HG02884 (cell line): ENCODE measurements around the gene ADAM8.

Experiments
- ATAC-seq: cut with Tn5 transposase; IDR thresholded peaks from one replicate; pipeline ENCODE4 v1.9.1; 2021; ENCODE audit warnings: mild to moderate bottlenecking, moderate library complexity; ENCODE audit not compliant: unreplicated experiment

Gene ADAM8

DNA sequence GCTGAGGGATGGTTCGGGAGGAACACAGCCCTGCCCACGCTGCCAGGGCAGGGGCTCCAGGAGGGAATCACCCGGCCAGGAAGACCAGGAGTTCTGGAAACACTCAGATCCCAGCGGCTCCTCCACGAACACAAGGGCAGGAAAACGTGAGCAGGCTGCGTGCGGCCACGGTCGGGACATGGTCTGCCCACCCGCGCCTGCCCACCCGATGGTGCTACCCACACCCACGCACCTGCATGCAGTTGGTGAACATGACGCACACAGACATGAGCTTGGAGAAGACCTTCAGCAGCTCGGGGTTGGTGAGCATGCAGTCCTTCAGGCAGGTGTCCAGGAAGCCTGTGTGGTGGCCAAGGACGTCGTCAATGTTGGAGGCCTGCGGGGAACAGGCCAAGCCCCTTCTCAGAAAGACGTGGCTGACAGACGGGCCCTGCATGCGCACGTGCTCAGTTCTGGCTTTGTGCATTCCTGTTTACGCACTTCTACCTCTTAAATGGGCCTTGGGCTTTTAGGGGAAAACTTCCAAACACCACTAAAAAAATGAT lies 6.2 kb upstream of the ADAM8 start:
- no peak for ATAC-seq

DNA sequence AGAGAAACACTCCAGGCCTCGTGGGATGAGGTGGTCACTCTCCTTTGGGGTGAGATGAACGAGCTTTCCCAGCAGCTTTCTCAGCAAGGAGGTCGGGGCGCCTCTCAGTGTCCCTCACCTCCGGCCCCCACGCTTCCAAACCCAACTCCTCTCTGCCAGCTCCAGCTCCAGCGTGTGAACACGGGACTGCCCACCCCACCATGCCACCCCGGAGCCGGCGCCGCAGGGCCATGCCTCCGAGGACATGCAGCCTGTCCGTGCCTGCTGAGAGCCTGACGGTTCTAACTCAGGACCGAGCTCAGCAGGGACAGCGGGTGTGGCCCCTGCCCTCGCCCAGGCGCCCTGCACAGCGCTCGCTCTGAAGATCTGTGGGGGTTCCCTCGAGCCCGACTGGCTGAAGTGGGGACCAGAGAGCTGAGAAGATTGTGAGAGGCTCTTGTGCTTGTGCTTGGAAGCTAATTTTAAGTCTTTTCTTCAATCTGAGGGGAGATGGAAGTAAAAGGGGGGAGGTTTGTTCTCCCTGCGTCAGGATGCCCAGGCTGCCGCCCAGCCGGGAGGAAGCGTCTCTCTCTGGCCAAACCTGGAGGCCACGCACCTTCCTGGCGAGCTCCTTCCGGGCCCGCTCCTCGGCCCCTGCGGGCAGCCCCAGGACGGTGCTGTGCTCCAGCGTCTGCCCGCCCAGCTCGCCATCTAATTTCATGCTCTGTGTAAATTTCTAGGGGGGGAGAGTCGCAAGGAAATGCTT lies 5.1 kb upstream of the ADAM8 start:
- no peak for ATAC-seq

DNA sequence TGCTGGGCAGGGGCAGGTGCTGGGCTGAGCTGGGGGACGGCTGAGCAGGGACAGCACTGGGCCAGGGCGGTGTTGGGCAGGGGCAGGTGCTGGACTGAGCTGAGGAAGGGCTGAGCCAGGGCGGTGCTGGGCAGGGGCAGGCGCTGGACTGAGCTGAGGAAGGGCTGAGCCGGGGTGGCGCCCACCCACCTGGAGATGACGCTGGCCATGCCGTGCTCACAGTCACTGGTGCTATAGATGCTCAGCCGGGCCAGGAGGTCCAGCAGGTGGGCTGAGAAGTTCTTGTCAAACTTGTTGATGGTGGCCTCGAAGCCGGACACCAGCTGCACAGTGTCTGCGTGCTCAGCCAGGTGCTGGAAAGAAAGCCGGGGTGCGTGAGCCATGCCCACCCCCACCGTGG lies 4.4 kb upstream of the ADAM8 start:
- ATAC-seq, result no peak

DNA sequence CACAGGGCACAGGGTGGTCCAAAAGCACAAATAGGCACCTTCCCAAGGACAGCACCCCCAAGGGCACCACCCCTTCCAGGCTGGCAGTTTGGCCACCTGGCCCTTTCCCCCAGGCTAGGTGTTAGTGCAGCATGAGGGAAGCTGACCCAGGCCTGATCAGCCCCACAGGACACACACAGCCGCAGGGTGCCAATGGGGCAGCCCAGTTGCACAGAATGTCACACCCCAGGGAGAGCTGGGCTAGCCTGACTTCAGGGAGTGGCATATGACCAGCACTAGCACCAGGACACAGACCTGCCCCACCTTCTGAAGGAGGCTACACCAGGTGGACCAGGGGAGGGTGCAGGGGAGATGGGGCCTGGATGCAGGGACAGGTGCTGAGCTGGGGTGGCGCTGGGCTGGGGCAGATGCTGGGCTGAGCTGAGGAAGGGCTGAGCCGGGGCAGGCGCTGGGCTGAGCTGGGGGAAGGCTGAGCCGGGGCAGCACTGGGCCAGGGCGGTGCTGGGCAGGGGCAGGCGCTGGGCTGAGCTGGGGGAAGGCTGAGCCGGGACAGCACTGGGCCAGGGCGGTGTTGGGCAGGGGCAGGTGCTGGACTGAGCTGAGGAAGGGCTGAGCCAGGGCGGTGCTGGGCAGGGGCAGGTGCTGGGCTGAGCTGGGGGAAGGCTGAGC lies 3.9 kb upstream of the ADAM8 start:
- no peak for ATAC-seq

DNA sequence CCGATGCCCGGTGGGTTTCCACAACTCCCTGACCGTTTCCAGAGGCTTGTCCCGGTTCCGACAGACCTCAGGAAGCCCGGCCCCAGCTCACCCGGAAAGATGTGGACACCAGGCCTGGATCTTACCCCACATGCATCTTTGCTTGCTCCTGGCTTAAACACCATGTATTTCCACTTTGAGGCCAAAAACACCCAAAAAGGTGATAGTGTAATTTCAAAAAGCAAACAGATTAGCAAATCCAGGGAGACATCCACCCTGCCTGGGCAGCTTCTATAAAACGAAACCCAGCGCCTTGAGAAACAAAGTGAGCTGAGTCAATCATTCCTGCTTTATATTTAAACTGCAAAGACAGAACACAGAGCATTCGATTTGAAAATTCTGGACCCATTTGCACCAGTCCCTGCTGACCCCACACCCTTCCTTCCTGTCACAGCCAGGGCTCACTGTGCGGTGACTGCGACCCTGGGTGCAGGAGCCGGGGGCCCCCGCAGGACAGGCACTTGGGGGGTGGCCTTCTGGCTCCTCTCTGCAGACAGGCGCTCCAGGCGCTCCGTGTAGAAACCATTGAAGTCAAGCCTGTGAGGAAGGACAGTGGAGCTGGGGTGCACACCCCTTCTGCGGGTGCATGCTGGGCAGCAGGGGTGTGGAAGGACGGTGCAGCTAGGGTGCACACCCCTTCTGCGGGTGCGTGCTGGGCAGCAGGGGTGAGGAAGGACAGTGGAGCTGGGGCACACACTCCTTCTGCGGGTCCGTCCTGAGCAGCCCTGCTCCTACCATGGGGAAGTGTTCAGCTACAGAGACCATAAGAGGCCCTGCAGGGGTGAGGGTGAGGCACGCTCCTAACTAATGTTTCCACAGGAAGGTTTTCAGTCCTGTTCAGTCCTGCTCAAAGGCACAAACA lies 2.9 kb upstream of the ADAM8 start:
- no peak for ATAC-seq

DNA sequence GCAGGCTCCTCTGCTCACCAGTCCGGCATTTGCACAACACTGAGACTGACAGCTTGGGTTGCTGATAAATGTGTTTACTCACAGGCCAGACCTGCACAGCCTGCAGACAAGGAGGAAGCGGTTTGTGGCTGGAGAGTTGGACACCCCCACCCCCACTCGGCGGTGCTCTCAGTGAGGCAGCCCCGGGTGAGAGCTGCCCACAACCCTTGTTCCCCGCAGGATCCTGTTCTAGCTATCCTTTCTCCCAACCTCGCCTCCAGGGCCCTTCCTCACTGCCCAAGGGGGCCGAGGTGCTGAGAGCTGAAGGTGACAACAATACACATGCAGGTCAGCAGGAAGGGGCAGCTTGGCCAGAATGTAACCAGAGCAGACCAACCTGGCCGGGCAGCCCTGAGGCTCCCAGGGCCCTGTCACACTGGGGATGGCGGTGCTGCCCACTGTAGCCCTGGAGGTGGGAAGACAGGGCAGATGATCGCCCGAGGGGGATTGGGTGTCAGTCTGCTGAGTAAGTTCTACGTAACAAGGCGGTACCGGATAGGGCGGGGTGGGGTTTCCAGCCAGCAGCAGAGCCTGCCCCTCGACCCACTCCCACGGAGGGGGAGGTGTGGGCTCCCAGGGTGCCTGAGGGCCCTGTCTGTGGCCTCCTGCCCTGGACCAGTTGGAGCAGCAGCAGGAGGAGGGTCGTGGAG lies 2.1 kb upstream of the ADAM8 start:
- ATAC-seq, result peak; percentile 44

DNA sequence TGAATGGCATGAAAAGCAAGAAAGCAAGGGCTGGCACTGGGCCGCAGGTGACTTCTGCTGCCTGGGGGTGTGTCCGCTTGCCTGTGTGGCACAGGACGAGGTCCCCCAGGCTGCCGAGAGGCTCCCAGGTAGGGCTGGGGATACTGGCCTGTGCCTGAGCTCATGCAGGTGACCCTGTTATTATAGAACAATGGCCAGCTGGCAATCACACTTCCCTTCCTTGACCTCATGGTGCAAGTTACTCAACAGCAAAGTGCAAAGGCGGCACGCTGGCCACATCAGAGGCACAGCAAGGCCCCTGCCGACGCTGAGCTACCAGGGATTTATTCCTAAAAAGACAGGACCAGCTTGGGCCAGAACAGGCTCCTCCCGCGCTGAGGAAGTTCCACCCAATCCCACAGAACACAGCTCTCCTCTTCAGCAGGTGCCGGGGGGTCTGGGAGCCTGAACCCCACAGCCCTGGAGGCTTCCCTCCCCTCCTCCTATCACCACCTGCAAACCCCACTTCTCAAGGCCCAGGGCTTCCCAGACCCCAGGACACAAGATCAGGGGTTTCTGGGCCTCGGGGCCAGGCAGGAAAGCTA lies 1.4 kb upstream of the ADAM8 start:
- ATAC-seq, result no peak

DNA sequence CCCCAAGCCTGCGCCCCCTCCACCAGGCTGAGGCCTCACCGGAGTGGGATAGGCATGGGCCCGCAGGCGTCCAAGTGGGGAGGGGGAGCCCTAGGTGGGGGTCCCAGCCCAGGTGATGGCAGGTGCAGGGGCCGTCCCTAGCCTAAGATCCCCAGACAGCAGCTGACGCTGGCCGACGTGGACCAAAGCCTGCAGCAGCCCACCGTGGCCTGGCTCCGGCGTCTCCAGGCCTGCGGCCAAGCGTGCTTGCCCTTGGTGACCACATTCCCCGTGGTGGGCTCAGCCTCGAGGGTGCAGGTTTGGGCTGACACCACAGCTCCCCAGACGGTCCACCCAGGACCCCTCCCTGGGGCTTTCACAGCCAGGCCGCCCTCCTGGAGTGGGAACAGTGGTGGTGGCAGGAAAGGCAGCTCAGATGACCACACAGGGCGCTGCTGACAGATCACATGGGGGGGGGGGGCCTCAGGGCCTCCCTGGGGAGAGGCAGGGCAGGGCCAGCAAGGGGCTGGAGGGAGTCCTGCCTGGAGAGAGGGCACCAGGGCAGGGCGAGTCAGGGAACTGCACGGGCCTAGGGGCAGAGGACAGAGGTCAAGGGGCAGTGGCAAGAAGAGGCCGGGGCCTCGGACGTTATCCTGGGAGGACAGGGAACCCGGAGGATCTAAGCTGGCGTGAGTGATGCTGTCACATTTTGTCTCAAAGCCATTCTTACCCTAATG lies 767 bp upstream of the ADAM8 start:
- no peak for ATAC-seq

DNA sequence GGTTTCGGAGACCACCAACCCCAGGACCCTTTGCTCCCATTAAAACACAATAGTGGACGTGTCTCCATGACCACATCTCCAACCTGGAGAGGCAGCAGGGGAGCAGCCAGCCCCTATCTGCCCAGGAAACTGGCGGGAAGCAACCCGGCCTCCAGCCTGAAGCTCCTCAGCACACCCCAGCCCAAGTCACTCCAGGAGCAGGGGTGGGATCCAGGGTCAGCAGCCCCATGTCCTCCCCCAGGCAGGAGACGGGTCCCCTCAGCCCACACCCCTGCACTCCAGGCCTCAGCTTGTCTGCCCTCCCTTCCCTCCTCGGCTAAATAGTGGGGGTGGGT lies 601 bp downstream of the ADAM8 start:
- no peak for ATAC-seq

DNA sequence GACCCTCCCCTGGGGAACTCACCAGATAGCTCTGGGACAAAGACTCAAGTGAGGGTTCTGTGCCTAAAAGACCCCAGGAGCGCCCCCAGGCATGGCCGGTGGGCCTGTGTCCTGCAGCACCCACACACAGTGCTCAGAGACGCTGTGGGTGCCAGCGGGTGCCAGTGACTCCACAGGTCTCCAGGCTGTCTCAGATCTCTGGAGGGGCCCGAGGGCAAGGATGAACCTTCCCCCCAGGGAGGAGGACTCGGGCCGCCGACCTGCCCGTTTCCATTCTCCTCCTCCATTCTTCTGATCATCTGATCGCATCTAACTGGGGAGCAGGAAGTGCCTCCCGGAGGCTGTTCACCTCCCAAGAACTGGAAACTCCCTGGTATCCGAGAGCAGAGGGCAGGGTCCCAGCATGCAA lies 980 bp downstream of the ADAM8 start:
- ATAC-seq, result peak; percentile 32

DNA sequence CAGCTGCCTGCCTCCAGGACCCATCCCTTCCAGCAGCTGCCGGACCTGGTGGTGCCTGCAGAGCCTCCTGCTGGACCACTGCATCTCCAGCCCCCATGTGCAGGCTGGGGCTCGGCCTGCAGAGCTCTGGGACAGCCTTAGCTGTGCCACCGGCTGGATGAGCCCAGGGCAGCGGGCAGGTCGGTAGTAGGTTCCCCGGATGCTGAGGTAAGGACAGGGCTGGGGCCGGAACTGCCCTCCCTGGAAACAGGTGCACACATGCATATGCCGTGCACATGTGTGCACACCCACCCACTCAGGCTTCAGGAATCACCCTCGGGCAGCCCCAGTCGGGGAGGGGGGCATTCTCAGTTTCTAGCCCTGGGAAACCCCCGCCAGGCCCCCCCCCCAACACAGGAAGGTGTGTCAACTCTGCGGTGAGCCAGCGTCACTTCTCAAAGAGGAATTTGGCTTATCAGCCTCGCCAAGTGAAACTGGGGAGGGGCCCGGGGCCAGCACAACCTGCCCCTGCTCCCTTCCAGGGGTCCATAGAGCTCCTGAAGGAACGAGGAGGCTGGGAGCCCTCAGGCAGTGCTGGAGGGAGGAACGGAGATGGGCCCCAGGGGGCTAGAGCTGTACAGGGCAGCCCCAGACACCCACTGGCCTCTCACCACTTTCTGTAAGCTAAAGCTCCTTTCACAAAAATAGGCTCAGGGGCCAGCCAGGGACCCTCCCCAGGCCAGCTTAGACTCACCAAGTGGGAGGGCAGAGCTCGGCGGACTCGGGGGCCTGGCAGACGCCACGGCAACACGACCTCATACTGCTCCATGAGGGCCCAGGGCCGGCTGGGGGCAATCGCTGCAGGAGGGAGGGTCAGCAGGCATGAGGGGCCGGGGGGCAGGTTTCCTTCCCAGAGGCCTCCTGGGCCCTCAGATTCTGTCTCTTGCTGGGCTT lies 1.7 kb downstream of the ADAM8 start:
- peak; percentile 52 for ATAC-seq

DNA sequence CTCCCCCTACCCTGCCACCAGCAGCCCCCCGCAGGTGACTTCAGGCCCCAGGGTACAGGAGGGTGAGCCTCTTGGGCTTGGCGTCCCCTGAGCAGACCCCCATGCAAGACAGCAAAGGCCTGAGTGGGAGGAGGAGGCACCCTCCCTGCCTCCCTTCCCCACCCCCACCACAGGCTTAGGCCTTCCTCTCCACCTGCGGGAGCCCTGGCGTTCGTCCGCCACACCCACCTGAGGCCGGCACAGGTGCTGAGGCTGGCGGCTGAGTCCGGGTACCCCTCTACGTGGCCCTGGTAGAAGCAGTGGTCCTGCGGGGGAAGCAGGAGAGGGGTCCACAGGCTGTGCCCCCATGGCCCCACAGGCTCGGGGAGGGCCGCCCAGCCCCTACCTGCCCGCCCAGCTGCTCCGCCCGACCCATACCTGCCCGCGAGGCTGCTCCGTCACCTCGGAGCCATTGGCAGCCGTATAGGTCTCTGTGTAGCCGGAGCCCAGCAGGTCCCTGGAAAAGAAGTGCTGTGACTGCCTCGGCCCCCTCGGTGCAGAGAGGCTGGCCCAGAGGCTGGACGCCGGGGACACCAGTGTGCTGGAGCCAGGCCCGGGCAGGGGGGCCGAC lies 3.0 kb downstream of the ADAM8 start:
- no peak for ATAC-seq

DNA sequence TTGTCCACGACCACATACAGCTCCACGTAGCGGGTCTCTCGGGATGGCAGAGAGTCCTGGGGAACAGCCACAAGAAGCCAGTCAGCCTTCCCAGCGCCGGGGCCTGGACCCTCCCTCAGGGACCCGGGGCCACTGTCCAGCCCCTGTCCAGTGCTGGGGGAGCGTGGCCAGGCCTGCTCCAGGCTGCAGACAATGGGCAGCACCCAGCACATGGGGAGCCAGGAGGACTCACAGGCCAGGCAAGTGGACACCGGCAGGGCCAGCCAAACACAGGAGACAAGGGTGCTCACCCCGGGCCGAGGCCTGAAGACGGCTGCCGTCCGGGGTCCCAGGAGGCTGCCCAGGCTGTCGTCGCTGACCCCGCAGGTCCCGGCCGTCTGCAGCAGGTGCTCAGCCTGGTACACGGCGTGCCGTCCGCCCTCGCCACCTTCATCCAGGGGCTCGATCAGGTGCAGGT lies 3.7 kb downstream of the ADAM8 start:
- no peak for ATAC-seq

DNA sequence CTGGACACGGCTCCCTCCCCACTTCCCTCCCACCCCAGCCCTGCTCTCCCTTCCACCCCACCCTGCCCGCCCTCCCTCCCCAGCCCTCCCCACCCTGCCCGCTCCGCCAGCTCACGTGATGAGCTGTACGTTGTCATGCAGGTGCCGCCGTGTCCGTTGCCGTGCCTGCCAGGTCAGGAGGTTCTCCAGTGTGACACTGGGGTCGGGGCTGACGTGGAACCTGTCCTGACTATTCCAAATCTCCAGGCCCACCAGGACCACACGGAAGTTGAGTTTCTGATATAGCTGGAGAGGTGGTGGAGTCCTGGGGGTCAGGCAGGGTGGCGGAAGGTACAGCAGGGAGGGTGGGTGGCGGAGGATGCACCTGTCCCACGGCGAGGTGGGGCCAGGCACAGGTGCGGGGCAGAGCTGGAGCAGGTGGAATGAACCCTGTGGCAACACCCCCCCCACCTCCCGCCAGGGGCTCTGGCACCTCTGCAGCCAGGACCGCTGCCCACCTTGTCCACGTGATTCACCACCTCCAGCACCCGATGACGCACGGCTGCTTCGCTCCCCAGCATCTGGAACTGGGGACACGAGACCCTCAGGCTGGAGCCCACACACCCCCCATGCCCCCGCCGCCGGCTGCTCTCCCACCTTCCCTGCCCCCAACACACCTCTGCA lies 4.2 kb downstream of the ADAM8 start:
- no peak for ATAC-seq

DNA sequence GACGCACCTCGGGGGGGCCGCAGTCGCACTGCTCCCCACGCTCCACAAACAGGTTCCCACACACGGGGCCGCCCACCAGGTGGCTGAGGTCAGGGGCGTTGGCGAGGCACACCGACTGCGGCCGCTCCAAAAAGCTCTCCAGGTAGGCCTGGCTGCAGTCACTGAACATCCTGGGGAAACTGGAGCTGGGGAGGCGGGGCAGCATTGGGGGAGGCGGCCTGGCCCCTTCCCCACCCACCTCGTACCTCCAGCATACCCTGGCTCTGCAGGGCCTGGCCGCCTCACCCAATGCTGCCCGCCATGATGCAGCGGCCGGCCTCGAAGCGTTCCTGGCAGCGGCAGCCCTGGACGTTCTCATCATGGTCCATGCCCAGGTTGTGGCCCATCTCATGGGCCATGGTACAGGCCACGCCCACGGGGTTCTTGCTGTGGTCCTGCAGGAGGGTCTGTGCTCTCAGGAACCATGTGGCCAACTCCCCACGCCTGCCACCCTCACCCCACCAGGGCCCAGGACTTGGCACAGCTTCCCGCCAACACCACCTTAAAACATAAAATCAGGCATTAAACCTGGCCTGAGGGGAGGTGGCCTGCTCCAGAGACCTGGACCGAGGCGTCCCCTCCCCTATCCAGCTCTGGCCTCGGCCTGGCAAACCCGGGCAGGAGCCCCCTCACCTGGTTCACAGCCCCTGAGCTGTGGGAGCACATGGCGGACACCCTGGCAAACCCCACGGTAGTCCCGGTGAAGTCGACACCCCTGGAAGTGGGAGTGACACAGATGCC lies 5.0 kb downstream of the ADAM8 start:
- no peak for ATAC-seq

DNA sequence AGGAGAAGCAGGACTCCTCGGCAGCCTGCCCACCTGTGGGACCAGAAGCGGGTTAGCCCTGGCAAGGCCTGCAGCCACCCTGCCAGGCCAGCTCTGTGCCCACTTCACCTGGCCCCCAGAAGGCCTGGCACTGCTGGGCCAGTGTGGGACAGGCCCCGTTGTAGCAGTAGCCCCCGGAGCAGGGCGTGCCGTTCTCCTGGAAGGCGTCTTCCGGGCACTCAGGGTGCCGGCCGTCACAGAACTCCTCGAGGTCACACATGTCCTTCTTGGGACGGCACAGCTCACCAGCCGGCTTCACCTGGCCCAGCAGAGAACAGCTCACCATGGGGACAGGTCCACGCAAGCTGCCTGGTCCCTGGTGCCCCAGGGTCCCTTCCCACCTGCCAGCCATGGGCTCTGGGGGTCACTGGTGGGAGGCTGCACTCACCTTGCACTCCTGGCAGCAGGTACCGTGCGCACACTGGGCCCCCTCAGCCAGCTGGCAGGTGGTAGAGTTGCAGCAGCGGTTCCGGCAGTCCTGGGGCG lies 5.8 kb downstream of the ADAM8 start:
- ATAC-seq, result no peak

DNA sequence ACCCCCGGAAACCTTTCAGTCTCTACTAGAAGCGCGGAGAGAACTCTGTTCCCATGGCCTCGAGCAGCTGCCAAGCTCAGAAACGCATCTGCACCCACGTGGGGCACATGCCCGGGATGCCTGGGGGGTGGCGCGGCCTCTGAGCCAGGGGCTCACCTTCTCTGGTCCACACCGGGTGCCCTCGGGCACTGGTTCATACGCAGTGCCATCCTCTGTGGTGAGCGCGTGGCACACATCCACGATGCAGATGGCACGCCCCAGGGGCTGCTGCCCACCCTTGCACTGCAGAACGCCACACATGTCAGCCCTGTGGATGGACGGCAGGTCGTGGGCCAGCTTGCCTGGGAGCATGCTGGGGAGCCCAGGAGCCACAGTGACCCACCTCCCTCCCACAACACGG lies 6.5 kb downstream of the ADAM8 start:
- ATAC-seq, result no peak
